T-helper 2 cell treated with Interferon-gamma antibody and Interleukin-4, amounts not matched to agents 5 μg/mL and 100 μg/mL, for 36 hours (primary cell): ENCODE data around the gene SGK1.
"Not testable (repeated sequence)": the region's sequence is repeated elsewhere in the genome, so short reads cannot be mapped to it uniquely, and the experiment has no call there.

ENCODE experiments used
- DNase-seq: peaks from one replicate; pipeline ENCODE4 v3.0.0; 2021; ENCODE audit warnings: low spot score
- H3K27ac Mint-ChIP-seq: one replicate; pipeline ENCODE4 v1.8.0; 2021; ENCODE audit warnings: mild to moderate bottlenecking, mixed read lengths
- H3K27me3 Mint-ChIP-seq: one replicate; pipeline ENCODE4 v1.8.0; 2021; ENCODE audit warnings: low read depth, mixed read lengths
- H3K36me3 Mint-ChIP-seq: one replicate; pipeline ENCODE4 v1.8.0; 2021; ENCODE audit warnings: low read depth, mixed read lengths
- H3K4me1 Mint-ChIP-seq: one replicate; pipeline ENCODE4 v1.8.0; 2021; ENCODE audit warnings: low read depth, mixed read lengths
- H3K4me3 Mint-ChIP-seq: one replicate; pipeline ENCODE4 v1.8.0; 2022; ENCODE audit warnings: mild to moderate bottlenecking, moderate library complexity, mixed read lengths
- H3K9me3 Mint-ChIP-seq: one replicate; pipeline ENCODE4 v1.8.0; 2021; ENCODE audit warnings: mixed read lengths

The SGK1 gene

GRCh38 chr6:134307075-134307474 lies 10.8 kb downstream of the SGK1 start:
- Mint-ChIP-seq H3K27ac (no peak overlapping the region), H3K27me3 (peaks cover 8% of the 10 kb centered on the region), H3K36me3 (no peaks in the 10 kb centered on the region), H3K9me3 (no peaks in the 10 kb centered on the region), H3K4me1 (peaks cover 10% of the 10 kb centered on the region), H3K4me3 (no peak overlapping the region)
- no peak for DNase-seq

GRCh38 chr6:134304381-134304780 lies 13.5 kb downstream of the SGK1 start:
- not testable (repeated sequence) for H3K27ac Mint-ChIP-seq, DNase-seq, H3K27me3 Mint-ChIP-seq, H3K9me3 Mint-ChIP-seq, H3K36me3 Mint-ChIP-seq, H3K4me1 Mint-ChIP-seq, H3K4me3 Mint-ChIP-seq

GRCh38 chr6:134303891-134304290 lies 14.0 kb downstream of the SGK1 start:
- DNase-seq = no peak
- Mint-ChIP-seq H3K27me3 (peaks cover 3% of the 10 kb centered on the region), H3K9me3 (no peaks in the 10 kb centered on the region), H3K36me3 (no peaks in the 10 kb centered on the region), H3K27ac (no peak overlapping the region), H3K4me1 (peaks cover 10% of the 10 kb centered on the region), H3K4me3 (no peak overlapping the region)

- Mint-ChIP-seq H3K36me3 (no peaks in the 10 kb centered on the region), H3K4me3 (no peak overlapping the region), H3K9me3 (no peaks in the 10 kb centered on the region), H3K27ac (no peak overlapping the region), H3K27me3 (no peaks in the 10 kb centered on the region), H3K4me1 (peaks cover 5% of the 10 kb centered on the region)
- no peak for DNase-seq
These were observed 18.7 kb downstream of the SGK1 start for GRCh38 chr6:134299236-134299635.

- Mint-ChIP-seq H3K4me1 (peaks cover 5% of the 10 kb centered on the region), H3K27ac (no peak overlapping the region), H3K9me3 (no peaks in the 10 kb centered on the region), H3K36me3 (no peaks in the 10 kb centered on the region), H3K4me3 (no peak overlapping the region), H3K27me3 (no peaks in the 10 kb centered on the region)
- no peak for DNase-seq
These were observed 21.1 kb downstream of the SGK1 start for GRCh38 chr6:134296762-134297161.

GRCh38 chr6:134295953-134296553 lies 21.9 kb downstream of the SGK1 start:
- H3K9me3 Mint-ChIP-seq = no peaks in the 10 kb centered on the region
- no peak overlapping the region for H3K4me3 Mint-ChIP-seq
- H3K36me3 Mint-ChIP-seq = no peaks in the 10 kb centered on the region
- no peaks in the 10 kb centered on the region for H3K27me3 Mint-ChIP-seq
- H3K4me1 Mint-ChIP-seq = peaks cover 5% of the 10 kb centered on the region
- no peak for DNase-seq
- H3K27ac Mint-ChIP-seq = no peak overlapping the region

- H3K27ac Mint-ChIP-seq = no peak overlapping the region
- H3K9me3 Mint-ChIP-seq = no peaks in the 10 kb centered on the region
- H3K4me3 Mint-ChIP-seq = no peak overlapping the region
- DNase-seq = no peak
- no peaks in the 10 kb centered on the region for H3K36me3 Mint-ChIP-seq
- H3K27me3 Mint-ChIP-seq = no peaks in the 10 kb centered on the region
- H3K4me1 Mint-ChIP-seq = peaks cover 10% of the 10 kb centered on the region
These were observed 24.2 kb downstream of the SGK1 start for GRCh38 chr6:134293659-134294161.

- Mint-ChIP-seq H3K36me3 (no peaks in the 10 kb centered on the region), H3K4me1 (peaks cover 22% of the 10 kb centered on the region), H3K4me3 (no peak overlapping the region), H3K27me3 (no peaks in the 10 kb centered on the region), H3K9me3 (no peaks in the 10 kb centered on the region), H3K27ac (no peak overlapping the region)
- no peak for DNase-seq
These were observed 26.8 kb downstream of the SGK1 start for GRCh38 chr6:134291156-134291555.

- H3K4me3 Mint-ChIP-seq = no peak overlapping the region
- H3K36me3 Mint-ChIP-seq = peaks cover 2% of the 10 kb centered on the region
- peak overlapping the region; percentile 83 for H3K27ac Mint-ChIP-seq
- H3K4me1 Mint-ChIP-seq = peaks cover 20% of the 10 kb centered on the region
- no peaks in the 10 kb centered on the region for H3K27me3 Mint-ChIP-seq
- DNase-seq = no peak
- H3K9me3 Mint-ChIP-seq = no peaks in the 10 kb centered on the region
These were observed 28.7 kb downstream of the SGK1 start for GRCh38 chr6:134289204-134289575.

- peak; percentile 29 for DNase-seq
- Mint-ChIP-seq H3K9me3 (no peaks in the 10 kb centered on the region), H3K4me3 (peak overlapping the region; percentile 44), H3K27me3 (no peaks in the 10 kb centered on the region), H3K36me3 (peaks cover 2% of the 10 kb centered on the region), H3K4me1 (peaks cover 20% of the 10 kb centered on the region), H3K27ac (peak overlapping the region; percentile 83)
These were observed 29.2 kb downstream of the SGK1 start for GRCh38 chr6:134288538-134289203.

GRCh38 chr6:134287859-134288537 lies 29.9 kb downstream of the SGK1 start:
- peaks cover 2% of the 10 kb centered on the region for H3K36me3 Mint-ChIP-seq
- H3K9me3 Mint-ChIP-seq = no peaks in the 10 kb centered on the region
- H3K4me3 Mint-ChIP-seq = peak overlapping the region; percentile 44
- DNase-seq = no peak
- peaks cover 20% of the 10 kb centered on the region for H3K4me1 Mint-ChIP-seq
- H3K27ac Mint-ChIP-seq = peak overlapping the region; percentile 83
- H3K27me3 Mint-ChIP-seq = no peaks in the 10 kb centered on the region

GRCh38 chr6:134282816-134283215 lies 35.1 kb downstream of the SGK1 start:
- Mint-ChIP-seq H3K4me3 (no peak overlapping the region), H3K4me1 (peaks cover 6% of the 10 kb centered on the region), H3K9me3 (no peaks in the 10 kb centered on the region), H3K27me3 (no peaks in the 10 kb centered on the region), H3K36me3 (peaks cover 2% of the 10 kb centered on the region), H3K27ac (no peak overlapping the region)
- DNase-seq = no peak

- Mint-ChIP-seq H3K4me3 (no peak overlapping the region), H3K27ac (no peak overlapping the region), H3K27me3 (no peaks in the 10 kb centered on the region), H3K36me3 (peaks cover 2% of the 10 kb centered on the region), H3K4me1 (peaks cover 14% of the 10 kb centered on the region), H3K9me3 (no peaks in the 10 kb centered on the region)
- DNase-seq = no peak
These were observed 36.5 kb downstream of the SGK1 start for GRCh38 chr6:134281388-134281787.

GRCh38 chr6:134278000-134278399 lies 39.9 kb downstream of the SGK1 start:
- Mint-ChIP-seq H3K27me3 (no peaks in the 10 kb centered on the region), H3K9me3 (no peaks in the 10 kb centered on the region), H3K27ac (no peak overlapping the region), H3K4me3 (no peak overlapping the region), H3K36me3 (no peaks in the 10 kb centered on the region), H3K4me1 (peaks cover 19% of the 10 kb centered on the region)
- DNase-seq = no peak
